ENCODE measurements around the gene MDC1. TPM values are rescaled to one million over a fixed set of nuclear protein-coding genes. Genes with fewer than 3 reads are reported as not detected.

The MDC1 gene
- total RNA-seq, 3 donors from 2014 or later = 15.2 to 34.3 (median 29.5) TPM

- Histone ChIP-seq H3K36me3 (ENCODE audit: low read depth) (no peaks in the 10 kb centered on the region), H3K9me3 (no peaks in the 10 kb centered on the region), H3K4me3 (peak overlapping the region; percentile 14), H3K4me1 (ENCODE audit: low read depth) (peaks cover 24% of the 10 kb centered on the region)
- no peak for ATAC-seq
- peak in 1 of 3 donors; percentile 53 for DNase-seq
- no peak for TF ChIP-seq CTCF (IDR thresholded peaks at IDR 0.05)
- intact Hi-C loops (cut with DNase I, micrococcal nuclease) = no loop called here
These were observed 33.7 kb downstream of the MDC1 start for GRCh38 chr6:30683183-30683979.

- H3K4me1 ChIP-seq (ENCODE audit: low read depth) = peaks cover 18% of the 10 kb centered on the region
These were observed 34.7 kb downstream of the MDC1 start for GRCh38 chr6:30682143-30683117.

GRCh38 chr6:30681766-30682142 is 35.3 kb downstream of the MDC1 start:
- H3K36me3 ChIP-seq (ENCODE audit: low read depth) = no peaks in the 10 kb centered on the region
- no peak overlapping the region for H3K4me3 ChIP-seq
- H3K9me3 ChIP-seq = no peaks in the 10 kb centered on the region
- TF ChIP-seq CTCF (IDR thresholded peaks at IDR 0.05) = no peak
- peaks cover 17% of the 10 kb centered on the region for H3K4me1 ChIP-seq (ENCODE audit: low read depth)
- intact Hi-C loops (cut with DNase I, micrococcal nuclease) = loop anchor here in 1 of 2 donors (2.0 kb wide), 1 partner anchor 41 kb away; no protein-coding TSS in a partner anchor
- DNase-seq (peak in 1 of 3 donors; percentile 17), ATAC-seq (no peak)

More at GRCh38 chr6:30682143-30683117, 34.7 kb downstream of the MDC1 start:
- Histone ChIP-seq H3K36me3 (ENCODE audit: low read depth) (no peaks in the 10 kb centered on the region), H3K9me3 (no peaks in the 10 kb centered on the region), H3K4me3 (peak overlapping the region; percentile 14)
- ATAC-seq (peak; percentile 57), DNase-seq (peak; percentile 79 to 96 (median 84))
- TF ChIP-seq CTCF (IDR thresholded peaks at IDR 0.05) = no peak
- intact Hi-C loops (cut with DNase I, micrococcal nuclease) = no loop called here

- ATAC-seq = no peak
- TF ChIP-seq CTCF (IDR thresholded peaks at IDR 0.05) = no peak
- intact Hi-C loops (cut with DNase I, micrococcal nuclease) = loop anchor here (2.0 kb wide), 1 partner anchor 43 kb away; no protein-coding TSS in a partner anchor
- Histone ChIP-seq H3K4me1 (ENCODE audit: low read depth) (peaks cover 17% of the 10 kb centered on the region), H3K36me3 (ENCODE audit: low read depth) (no peaks in the 10 kb centered on the region), H3K9me3 (no peaks in the 10 kb centered on the region), H3K4me3 (no peak overlapping the region)
- peak in 1 of 3 donors; percentile 17 for DNase-seq
These were observed 37.1 kb downstream of the MDC1 start for GRCh38 chr6:30679765-30680535.
